GM19240 (cell line): ENCODE results near the gene MACIR.
A peak's percentile ranks its signal among the peaks of the same experiment; 100 is the strongest.
"Not testable (repeated sequence)": the region's sequence is repeated elsewhere in the genome, so short reads cannot be mapped to it uniquely, and the experiment has no call there.

ENCODE experiments used
- DNase-seq: peaks from one replicate; pipeline ENCODE4 v3.0.0; 2011; ENCODE audit warnings: low spot score; ENCODE audit not compliant: insufficient read length

Gene MACIR

GRCh38 chr5:103258368-103258956 lies at the start of gene MACIR:
Gene MACIR, plus strand, starts transcription at chr5:103258763. Its CDS starts 17,157 bp downstream, at chr5:103275920.
- peak; percentile 66 for DNase-seq

- no peak for DNase-seq
These were observed 49.5 kb upstream of the MACIR start for GRCh38 chr5:103209065-103209464.

GRCh38 chr5:103210952-103211351 lies 47.6 kb upstream of the MACIR start:
- no peak for DNase-seq

- no peak for DNase-seq
These were observed 46.7 kb upstream of the MACIR start for GRCh38 chr5:103211576-103212561.

GRCh38 chr5:103216137-103216536 lies 42.4 kb upstream of the MACIR start:
- no peak for DNase-seq

- DNase-seq = no peak
These were observed 41.9 kb upstream of the MACIR start for GRCh38 chr5:103216697-103217096.

GRCh38 chr5:103217101-103217500 lies 41.5 kb upstream of the MACIR start:
- DNase-seq = no peak

GRCh38 chr5:103218164-103218563 lies 40.4 kb upstream of the MACIR start:
- no peak for DNase-seq

- not testable (repeated sequence) for DNase-seq
These were observed 39.5 kb upstream of the MACIR start for GRCh38 chr5:103219074-103219473.

- DNase-seq = no peak
These were observed 35.3 kb upstream of the MACIR start for GRCh38 chr5:103223031-103223955.

- DNase-seq = no peak
These were observed 34.3 kb upstream of the MACIR start for GRCh38 chr5:103224118-103224893.

- no peak for DNase-seq
These were observed 33.7 kb upstream of the MACIR start for GRCh38 chr5:103224894-103225246.

GRCh38 chr5:103228061-103228460 lies 30.5 kb upstream of the MACIR start:
- DNase-seq = no peak

GRCh38 chr5:103228588-103228987 lies 30.0 kb upstream of the MACIR start:
- no peak for DNase-seq

GRCh38 chr5:103232393-103232999 lies 26.1 kb upstream of the MACIR start:
- DNase-seq = no peak

- no peak for DNase-seq
These were observed 24.2 kb upstream of the MACIR start for GRCh38 chr5:103234239-103234975.

- no peak for DNase-seq
These were observed 22.7 kb upstream of the MACIR start for GRCh38 chr5:103235891-103236290.

- DNase-seq = no peak
These were observed 20.8 kb upstream of the MACIR start for GRCh38 chr5:103237778-103238177.

- no peak for DNase-seq
These were observed 14.9 kb upstream of the MACIR start for GRCh38 chr5:103243665-103244064.

- no peak for DNase-seq
These were observed 14.2 kb upstream of the MACIR start for GRCh38 chr5:103244398-103244797.
